Adipocyte (in vitro differentiated cells): Measurements from ENCODE around the gene MEX3A.
"Not testable (repeated sequence)": the region's sequence is repeated elsewhere in the genome, so short reads cannot be mapped to it uniquely, and the experiment has no call there.

Source experiments
- DNase-seq: peaks from one replicate; pipeline ENCODE4 v3.0.0-alpha.2; 2015; ENCODE audit warnings: low read depth
- H3K27me3 ChIP-seq: replicated peaks from 2 replicates; pipeline ENCODE4 v1.7.0; 2013; ENCODE audit warnings: mild to moderate bottlenecking, low read length, moderate library complexity; ENCODE audit not compliant: control insufficient read depth, insufficient read depth
- H3K36me3 ChIP-seq: 2 replicates; pipeline ENCODE4 v1.7.0; 2013; ENCODE audit warnings: low read length, mild to moderate bottlenecking, moderate library complexity; ENCODE audit not compliant: control insufficient read depth, insufficient read depth, severe bottlenecking
- H3K4me1 ChIP-seq: 2 replicates; pipeline ENCODE4 v1.7.0; 2013; ENCODE audit warnings: mild to moderate bottlenecking, low read length, moderate library complexity; ENCODE audit not compliant: control insufficient read depth, insufficient read depth
- H3K4me3 ChIP-seq: 2 replicates; pipeline ENCODE4 v1.7.0; 2013; ENCODE audit warnings: mild to moderate bottlenecking, low read length, moderate library complexity
- H3K9ac ChIP-seq: 2 replicates; pipeline ENCODE4 v1.7.0; 2013; ENCODE audit warnings: mild to moderate bottlenecking, low read length, moderate library complexity
- H3K9me3 ChIP-seq: 2 replicates; pipeline ENCODE4 v1.7.0; 2013; ENCODE audit warnings: mild to moderate bottlenecking, low read length, moderate library complexity; ENCODE audit not compliant: control insufficient read depth

MEX3A gene, protein sequence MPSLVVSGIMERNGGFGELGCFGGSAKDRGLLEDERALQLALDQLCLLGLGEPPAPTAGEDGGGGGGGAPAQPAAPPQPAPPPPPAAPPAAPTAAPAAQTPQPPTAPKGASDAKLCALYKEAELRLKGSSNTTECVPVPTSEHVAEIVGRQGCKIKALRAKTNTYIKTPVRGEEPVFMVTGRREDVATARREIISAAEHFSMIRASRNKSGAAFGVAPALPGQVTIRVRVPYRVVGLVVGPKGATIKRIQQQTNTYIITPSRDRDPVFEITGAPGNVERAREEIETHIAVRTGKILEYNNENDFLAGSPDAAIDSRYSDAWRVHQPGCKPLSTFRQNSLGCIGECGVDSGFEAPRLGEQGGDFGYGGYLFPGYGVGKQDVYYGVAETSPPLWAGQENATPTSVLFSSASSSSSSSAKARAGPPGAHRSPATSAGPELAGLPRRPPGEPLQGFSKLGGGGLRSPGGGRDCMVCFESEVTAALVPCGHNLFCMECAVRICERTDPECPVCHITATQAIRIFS

GRCh38 chr1:156082309-156083091 lies at the start of gene MEX3A:
Gene MEX3A, minus strand, starts transcription at chr1:156082465. Its CDS starts 467 bp downstream, at chr1:156081998.
- no peaks in the 10 kb centered on the region for H3K36me3 ChIP-seq
- H3K4me3 ChIP-seq: peak within 1 kb of the TSS; percentile 85
- no peaks in the 10 kb centered on the region for H3K27me3 ChIP-seq
- no peaks in the 10 kb centered on the region for H3K9me3 ChIP-seq
- H3K4me1 ChIP-seq: peaks cover 11% of the 10 kb centered on the region
- H3K9ac ChIP-seq: peak within 1 kb of the TSS; percentile 76
- peak; percentile 85 for DNase-seq

DNA sequence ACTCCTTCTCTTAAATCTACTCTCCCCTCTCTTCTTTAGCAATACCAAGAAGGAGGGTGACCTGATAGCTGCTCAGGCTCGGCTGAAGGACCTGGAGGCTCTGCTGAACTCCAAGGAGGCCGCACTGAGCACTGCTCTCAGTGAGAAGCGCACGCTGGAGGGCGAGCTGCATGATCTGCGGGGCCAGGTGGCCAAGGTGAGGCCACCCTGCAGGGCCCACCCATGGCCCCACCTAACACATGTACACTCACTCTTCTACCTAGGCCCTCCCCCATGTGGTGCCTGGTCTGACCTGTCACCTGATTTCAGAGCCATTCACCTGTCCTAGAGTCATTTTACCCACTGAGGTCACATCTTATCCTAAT lies 48.3 kb upstream of the MEX3A start:
- H3K36me3 ChIP-seq: peaks cover 58% of the 10 kb centered on the region
- H3K9me3 ChIP-seq: no peaks in the 10 kb centered on the region
- no peak for DNase-seq
- peak overlapping the region; percentile 100 for H3K9ac ChIP-seq
- H3K4me1 ChIP-seq: peaks cover 50% of the 10 kb centered on the region
- H3K27me3 ChIP-seq: no peaks in the 10 kb centered on the region
- H3K4me3 ChIP-seq: no peak overlapping the region

- no peaks in the 10 kb centered on the region for H3K9me3 ChIP-seq
- H3K4me1 ChIP-seq: peaks cover 56% of the 10 kb centered on the region
- H3K27me3 ChIP-seq: no peaks in the 10 kb centered on the region
- H3K9ac ChIP-seq: peak overlapping the region; percentile 100
- peak overlapping the region; percentile 74 for H3K4me3 ChIP-seq
- peaks cover 52% of the 10 kb centered on the region for H3K36me3 ChIP-seq
- DNase-seq: peak; percentile 98
Observed at GRCh38 chr1:156129687-156130577, 47.7 kb upstream of the MEX3A start.

DNA sequence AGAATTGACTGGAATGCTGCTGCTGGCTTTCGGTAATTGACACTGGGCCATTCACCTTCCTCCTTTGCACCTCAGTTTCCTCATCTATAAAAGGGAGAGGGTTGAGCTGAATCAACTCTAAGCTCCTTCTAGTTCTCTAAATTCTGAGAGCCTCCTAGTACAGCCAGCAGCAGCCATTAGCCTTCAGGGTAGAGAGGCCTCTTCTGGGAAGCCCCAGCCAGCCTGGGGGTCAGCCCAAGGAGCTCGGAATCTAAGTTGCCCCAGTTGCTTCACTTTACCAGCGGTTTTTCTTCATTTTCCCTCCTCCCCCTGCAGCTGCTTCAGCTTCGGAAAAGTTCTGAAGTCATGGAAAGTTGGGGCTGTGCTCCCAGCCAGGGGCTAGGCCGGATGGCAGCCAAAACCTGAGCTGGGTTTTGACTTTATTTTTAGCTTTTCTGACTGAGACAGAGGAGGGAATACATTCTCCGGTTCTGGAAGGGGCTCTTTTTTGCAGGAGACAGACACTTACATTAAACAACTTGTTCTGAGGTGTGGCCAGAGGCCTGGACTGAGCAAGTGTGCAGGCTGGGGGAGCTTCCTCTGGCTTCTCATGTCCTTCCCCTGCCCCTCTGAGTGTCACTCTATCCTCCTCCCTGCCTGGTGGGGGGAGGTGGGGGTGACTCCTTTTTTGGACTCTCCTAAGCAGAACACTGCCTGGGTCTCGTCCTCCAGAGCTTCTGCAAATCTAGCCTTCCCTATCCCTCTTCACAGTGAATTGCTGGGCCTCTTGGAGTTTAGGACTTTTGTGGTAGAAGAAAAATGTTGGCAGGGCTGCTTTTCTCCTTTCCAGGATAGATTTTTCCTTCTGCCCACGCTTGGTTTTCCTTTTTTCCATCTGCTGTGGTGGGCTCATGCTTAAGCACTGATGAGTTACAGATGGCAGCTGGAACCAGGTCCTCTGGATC lies 46.7 kb upstream of the MEX3A start:
- peak overlapping the region; percentile 74 for H3K4me3 ChIP-seq
- H3K9ac ChIP-seq: peak overlapping the region; percentile 100
- no peaks in the 10 kb centered on the region for H3K9me3 ChIP-seq
- H3K4me1 ChIP-seq: peaks cover 66% of the 10 kb centered on the region
- H3K27me3 ChIP-seq: no peaks in the 10 kb centered on the region
- DNase-seq: peak; percentile 87
- H3K36me3 ChIP-seq: peaks cover 42% of the 10 kb centered on the region

- Histone ChIP-seq H3K36me3 (peaks cover 36% of the 10 kb centered on the region), H3K4me3 (peak overlapping the region; percentile 74), H3K9me3 (no peaks in the 10 kb centered on the region), H3K4me1 (peaks cover 72% of the 10 kb centered on the region), H3K27me3 (no peaks in the 10 kb centered on the region), H3K9ac (peak overlapping the region; percentile 100)
- no peak for DNase-seq
Observed at GRCh38 chr1:156128308-156128653, 46.0 kb upstream of the MEX3A start.

DNA sequence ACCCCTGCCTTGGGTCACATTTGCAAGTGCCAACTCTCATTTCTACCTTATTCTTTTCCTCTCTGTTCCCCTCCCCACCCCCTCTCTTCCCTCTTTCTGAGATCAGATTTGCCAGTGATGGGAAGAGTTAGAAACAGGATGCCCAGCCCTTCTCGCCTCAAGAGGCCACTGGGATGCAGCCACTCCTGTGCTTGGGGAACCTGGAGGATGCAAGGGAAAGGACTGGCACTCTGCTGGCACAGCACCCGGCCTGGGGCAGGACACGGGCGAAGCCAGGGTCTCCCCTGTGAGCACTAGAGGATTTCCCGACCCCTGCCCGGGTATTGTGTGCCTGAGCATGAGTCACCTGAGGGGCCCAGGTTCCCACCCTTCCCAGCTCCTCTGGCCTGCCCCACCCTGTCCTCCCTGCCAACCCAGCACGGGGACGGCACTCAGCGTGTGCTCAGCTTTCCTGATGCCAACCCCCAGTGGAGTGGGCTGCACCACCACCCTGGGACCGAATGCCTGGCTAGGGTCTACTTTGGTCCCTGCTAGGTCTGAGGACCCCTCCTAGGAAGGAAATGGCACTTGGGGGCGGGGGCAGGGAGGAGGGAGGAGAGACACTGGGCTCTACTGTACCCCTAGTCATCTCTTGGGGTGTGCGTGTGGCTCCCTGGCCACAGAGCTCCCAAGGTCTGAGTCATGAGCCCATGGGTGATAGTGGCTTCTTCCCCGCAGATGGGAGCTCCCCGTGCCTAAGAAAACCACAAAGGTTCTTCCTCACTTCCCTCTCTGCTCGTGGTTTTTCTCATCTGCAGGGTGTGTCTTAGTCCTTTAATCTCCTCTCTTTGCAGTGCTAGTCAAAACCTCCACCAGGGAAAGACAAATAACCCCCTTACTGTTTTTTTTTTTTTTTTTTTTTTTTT lies 44.6 kb upstream of the MEX3A start:
- Histone ChIP-seq H3K9ac (peak overlapping the region; percentile 100), H3K4me1 (peaks cover 85% of the 10 kb centered on the region), H3K27me3 (no peaks in the 10 kb centered on the region), H3K4me3 (peak overlapping the region; percentile 74), H3K9me3 (no peaks in the 10 kb centered on the region), H3K36me3 (peaks cover 23% of the 10 kb centered on the region)
- DNase-seq: peak; percentile 86

- H3K9me3 ChIP-seq: no peaks in the 10 kb centered on the region
- H3K9ac ChIP-seq: peak overlapping the region; percentile 100
- DNase-seq: peak; percentile 98
- H3K36me3 ChIP-seq: peaks cover 18% of the 10 kb centered on the region
- H3K27me3 ChIP-seq: no peaks in the 10 kb centered on the region
- H3K4me1 ChIP-seq: peaks cover 91% of the 10 kb centered on the region
- H3K4me3 ChIP-seq: peak overlapping the region; percentile 74
Observed at GRCh38 chr1:156126043-156126629, 43.9 kb upstream of the MEX3A start.

GRCh38 chr1:156125544-156125943 lies 43.3 kb upstream of the MEX3A start:
- Histone ChIP-seq H3K9ac (peak overlapping the region; percentile 100), H3K4me1 (peaks cover 95% of the 10 kb centered on the region), H3K36me3 (peaks cover 14% of the 10 kb centered on the region)
- not testable (repeated sequence) for DNase-seq, H3K9me3 ChIP-seq, H3K27me3 ChIP-seq, H3K4me3 ChIP-seq
